ENCODE measurements around the gene GMEB2.
"Not testable (repeated sequence)": the region's sequence is repeated elsewhere in the genome, so short reads cannot be mapped to it uniquely, and the experiment has no call there.

The GMEB2 gene

GRCh38 chr20:63626424-63627128 lies at the start of gene GMEB2:
TSS of gene GMEB2 (minus strand) at chr20:63627101. CDS start at chr20:63619397, 7,704 bp downstream.
- DNase-seq, result peak in 2 of 3 donors; percentile 69 to 85

- DNase-seq, result no peak
Measured at GRCh38 chr20:63675681-63676368, 48.9 kb upstream of the GMEB2 start.

GRCh38 chr20:63673951-63674350 lies 47.0 kb upstream of the GMEB2 start:
- no peak for DNase-seq

GRCh38 chr20:63672666-63673065 lies 45.8 kb upstream of the GMEB2 start:
- DNase-seq, result no peak

- not testable (repeated sequence) for DNase-seq
Measured at GRCh38 chr20:63671695-63672094, 44.8 kb upstream of the GMEB2 start.

- no peak for DNase-seq
Measured at GRCh38 chr20:63668351-63668750, 41.5 kb upstream of the GMEB2 start.

- no peak for DNase-seq
Measured at GRCh38 chr20:63667858-63668257, 41.0 kb upstream of the GMEB2 start.

- DNase-seq, result no peak
Measured at GRCh38 chr20:63665708-63666107, 38.8 kb upstream of the GMEB2 start.

GRCh38 chr20:63664861-63665594 lies 38.1 kb upstream of the GMEB2 start:
- no peak for DNase-seq

GRCh38 chr20:63664143-63664851 lies 37.4 kb upstream of the GMEB2 start:
- no peak for DNase-seq

GRCh38 chr20:63663332-63664066 lies 36.6 kb upstream of the GMEB2 start:
- no peak for DNase-seq

- no peak for DNase-seq
Measured at GRCh38 chr20:63662813-63663189, 35.9 kb upstream of the GMEB2 start.

- no peak for DNase-seq
Measured at GRCh38 chr20:63661959-63662812, 35.3 kb upstream of the GMEB2 start.

- DNase-seq, result no peak
Measured at GRCh38 chr20:63661108-63661507, 34.2 kb upstream of the GMEB2 start.

- no peak for DNase-seq
Measured at GRCh38 chr20:63660622-63661021, 33.7 kb upstream of the GMEB2 start.

GRCh38 chr20:63660174-63660573 lies 33.3 kb upstream of the GMEB2 start:
- not testable (repeated sequence) for DNase-seq

- no peak for DNase-seq
Measured at GRCh38 chr20:63659370-63659769, 32.5 kb upstream of the GMEB2 start.

- peak; percentile 71 to 73 (median 71) for DNase-seq
Measured at GRCh38 chr20:63658749-63659187, 31.9 kb upstream of the GMEB2 start.

GRCh38 chr20:63657937-63658748 lies 31.2 kb upstream of the GMEB2 start, which contains the start of gene RTEL1:
TSS of gene RTEL1 (plus strand) at chr20:63658312. CDS start at chr20:63659403, 1,091 bp downstream.
- DNase-seq, result peak; percentile 94 to 97 (median 96)

GRCh38 chr20:63657260-63657936 lies 30.5 kb upstream of the GMEB2 start:
- no peak for DNase-seq

Measured in suppressor macrophage treated with lipopolysaccharide for 1 hour (primary cell).